ENCODE measurements around the gene GULP1. TPM values are rescaled to one million over a fixed set of nuclear protein-coding genes. Genes with fewer than 3 reads are reported as not detected.

The GULP1 gene
- total and polyA plus RNA-seq, 2 of the 4 experiments (the other 2 are of a cell fraction) = 24.4 to 40.1 TPM

GRCh38 chr2:188435115-188435514 is 143.4 kb downstream of the GULP1 start:
- Histone ChIP-seq H3K27me3 (ENCODE audit: control insufficient read depth, insufficient read depth, low read length) (no peaks in the 10 kb centered on the region), H3K79me1 (ENCODE audit: low read depth in 1 of 2, low read length in 2 of 2) (peaks cover 12 to 24% of the 10 kb centered on the region in 2 experiments), H3K9me3 (ENCODE audit: control insufficient read depth, insufficient read depth, low read length) (no peaks in the 10 kb centered on the region), H4K91ac (ENCODE audit: insufficient read depth, low read depth, low read length) (no peak overlapping the region), H2AK9ac (replicated peaks; ENCODE audit: low read depth, low read length, poor library complexity) (no peak overlapping the region), H3K56ac (ENCODE audit: extremely low read depth, insufficient read depth, low read length) (no peak overlapping the region), H3K4me3 (ENCODE audit: insufficient read depth, low read depth, low read length) (no peak overlapping the region), H2AK5ac (ENCODE audit: low read depth, low read length) (no peak overlapping the region), H2BK15ac (ENCODE audit: low read depth, low read length) (no peak overlapping the region), H3K4ac (ENCODE audit: low read depth, low read length) (no peak overlapping the region), H3K27ac (ENCODE audit: insufficient read depth, low read length) (no peak overlapping the region), H3K23ac (ENCODE audit: low read depth, low read length) (no peak overlapping the region), H3K14ac (replicated peaks; ENCODE audit: low read depth, low read length) (no peak overlapping the region), H3K36me3 (ENCODE audit: control insufficient read depth, insufficient read depth, low read length) (no peaks in the 10 kb centered on the region), H4K5ac (ENCODE audit: low read depth, low read length) (no peak overlapping the region), H2BK20ac (ENCODE audit: low read depth, low read length) (no peak overlapping the region), H3K4me1 (ENCODE audit: control insufficient read depth, insufficient read depth, low read length) (no peaks in the 10 kb centered on the region), H3K9ac (ENCODE audit: low read depth, low read length) (no peak overlapping the region), H3K9me1 (ENCODE audit: insufficient read depth, low read length) (no peaks in the 10 kb centered on the region), H2AFZ (replicated peaks; ENCODE audit: low read length, poor library complexity) (no peak overlapping the region), H4K20me1 (ENCODE audit: insufficient read depth, low read length) (no peaks in the 10 kb centered on the region), H2BK5ac (ENCODE audit: low read depth, low read length, poor library complexity, severe bottlenecking) (no peak overlapping the region), H3K18ac (ENCODE audit: low read depth, low read length) (no peak overlapping the region), H3K4me2 (ENCODE audit: low read depth, low read length) (no peak overlapping the region), H4K8ac (ENCODE audit: low read depth in 2 of 2, low read length in 2 of 2) (no peak overlapping the region), H2BK120ac (ENCODE audit: low read depth, low read length) (no peak overlapping the region)
- DNase-seq (no peak), ATAC-seq (ENCODE audit: low read depth) (no peak)
- TF ChIP-seq RAD21 (IDR thresholded peaks at IDR 0.05; ENCODE audit: low read length) (no peak), RCOR1 (IDR thresholded peaks at IDR 0.05; ENCODE audit: insufficient replicate concordance, low read length) (no peak), POLR2A (IDR thresholded peaks at IDR 0.05; ENCODE audit: low read depth, low read length) (no peak), ELK1 (IDR thresholded peaks at IDR 0.05; ENCODE audit: borderline replicate concordance, low read depth, low read length) (no peak), CHD1 (IDR thresholded peaks at IDR 0.05; ENCODE audit: low read depth, low read length) (no peak), NFE2L2 (IDR thresholded peaks at IDR 0.05; ENCODE audit: low read depth, low read length) (no peak), CEBPB (IDR thresholded peaks at IDR 0.05; ENCODE audit: low read depth, low read length) (no peak)
- WGBS, 2 experiments (ENCODE audit: extremely low coverage in 2 of 2, insufficient read length in 1 of 2) = no CpG with 5 or more reads among the region's 2 CpGs
- ChIA-PET CTCF (no interaction called here), POLR2A (ENCODE audit: unreplicated experiment) (no interaction called here)
- intact Hi-C loops (cut with micrococcal nuclease) = no loop called here
- dilution Hi-C loops (cut with HindIII; ENCODE audit: low sequenced_read_pairs, unreplicated experiment) = no loop called here
- in situ Hi-C loops (cut with MboI; ENCODE audit: low sequenced_read_pairs) = no loop called here
- no TSS peak for BruUV-seq (replicated peaks)
